ENCODE results near the gene FCMR.

FCMR gene

DNA sequence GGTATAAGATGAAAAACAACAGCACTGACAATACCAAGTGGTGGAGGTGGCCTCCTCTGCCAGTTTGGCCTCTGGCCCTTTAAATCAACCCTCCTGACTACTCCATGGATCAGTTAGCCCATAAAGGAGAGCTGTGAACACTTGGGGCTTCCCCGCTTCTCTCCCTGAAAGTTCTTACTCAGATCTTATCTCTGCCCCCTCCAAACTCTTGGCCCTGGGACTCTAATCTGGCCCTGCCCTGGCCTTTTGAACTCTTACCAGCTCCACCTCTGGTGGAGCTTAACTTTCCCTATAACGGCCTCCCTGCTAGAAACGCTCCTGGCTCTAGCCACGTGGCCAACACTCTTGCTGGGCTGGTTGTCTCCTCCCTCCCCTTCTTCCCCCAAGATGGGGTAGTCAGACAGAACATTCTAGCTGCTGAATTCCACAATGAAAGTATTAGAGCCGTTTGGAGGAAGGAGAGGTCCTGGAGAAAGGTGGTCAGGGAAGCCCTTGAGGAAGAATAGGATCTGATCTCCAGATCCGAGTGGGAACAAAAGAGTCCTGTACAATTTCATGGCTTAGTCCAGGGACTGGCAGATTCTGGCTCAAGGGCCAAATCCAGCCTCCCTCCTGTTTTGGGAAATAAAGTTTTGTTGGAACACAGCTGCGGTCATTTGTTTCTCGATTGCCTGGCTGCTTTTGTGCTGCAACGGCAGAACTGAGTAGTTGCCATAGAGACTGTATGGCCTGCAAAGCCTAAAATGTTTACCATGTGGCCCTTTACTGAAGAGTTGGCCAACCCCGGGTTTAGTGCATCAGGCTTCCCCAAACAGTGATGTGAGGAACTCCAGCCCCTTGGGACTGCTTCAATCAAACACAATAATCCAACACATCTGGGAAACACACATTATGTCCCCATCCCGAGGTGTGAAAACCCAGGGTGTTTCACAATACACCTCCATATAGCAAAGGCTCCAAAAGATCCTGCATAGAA is 34.0 kb upstream of the FCMR start:
- Mint-ChIP-seq H3K27me3 (no peaks in the 10 kb centered on the region), H3K9me3 (no peaks in the 10 kb centered on the region), H3K4me1 (ENCODE audit: low read depth) (peaks cover 19% of the 10 kb centered on the region), H3K4me3 (no peak overlapping the region), H3K27ac (no peak overlapping the region), H3K36me3 (ENCODE audit: low read depth) (no peaks in the 10 kb centered on the region)
- no peak for DNase-seq

DNA sequence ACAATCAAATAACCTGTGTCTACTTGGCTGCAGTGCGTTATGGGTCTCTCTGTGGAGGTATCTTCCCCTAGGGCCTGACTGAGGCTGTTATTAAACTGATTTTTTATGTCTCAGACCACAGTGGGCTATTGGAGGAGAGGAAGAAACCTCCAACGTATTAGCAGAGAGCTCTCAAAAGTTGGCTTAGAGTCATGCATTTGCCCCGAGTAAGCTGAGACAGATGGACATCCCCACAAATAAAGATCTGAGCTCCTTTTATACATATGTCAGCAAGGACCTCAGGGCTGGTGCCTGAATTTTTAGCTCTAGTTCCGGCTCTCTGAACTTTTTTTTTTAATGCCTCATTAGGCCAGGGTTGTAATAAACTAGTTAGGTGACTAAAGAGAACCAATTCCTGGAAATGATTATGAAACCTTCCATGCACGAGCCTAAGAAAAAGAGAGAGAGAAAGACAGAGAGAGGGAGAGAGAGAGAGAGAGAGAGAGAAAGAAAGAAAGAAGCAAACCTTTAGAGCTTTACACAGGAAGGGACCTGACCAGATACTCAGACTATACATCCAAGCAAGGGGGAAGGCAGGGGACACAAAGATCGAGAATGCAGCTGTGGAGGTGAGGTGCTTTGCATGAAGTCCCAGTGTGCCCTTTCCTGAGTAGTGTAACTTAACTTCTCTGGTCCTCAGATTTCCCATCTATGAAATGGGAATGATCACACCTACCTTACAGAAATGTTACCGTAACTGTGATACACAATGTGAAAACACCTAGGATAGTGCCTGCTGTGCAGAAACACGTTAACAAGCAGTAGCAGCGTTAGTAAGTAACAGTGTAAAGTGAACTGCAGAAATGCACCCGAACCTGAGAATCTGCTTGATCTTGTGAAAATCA is 33.0 kb upstream of the FCMR start:
- Mint-ChIP-seq H3K4me1 (ENCODE audit: low read depth) (peaks cover 19% of the 10 kb centered on the region), H3K9me3 (no peaks in the 10 kb centered on the region), H3K36me3 (ENCODE audit: low read depth) (no peaks in the 10 kb centered on the region), H3K27ac (no peak overlapping the region), H3K27me3 (no peaks in the 10 kb centered on the region), H3K4me3 (no peak overlapping the region)
- DNase-seq = no peak

- Mint-ChIP-seq H3K27me3 (no peaks in the 10 kb centered on the region), H3K4me3 (no peak overlapping the region), H3K9me3 (no peaks in the 10 kb centered on the region), H3K36me3 (ENCODE audit: low read depth) (no peaks in the 10 kb centered on the region), H3K27ac (no peak overlapping the region), H3K4me1 (ENCODE audit: low read depth) (peaks cover 19% of the 10 kb centered on the region)
- no peak for DNase-seq
Observed at GRCh38 chr1:206953626-206954025, 31.9 kb upstream of the FCMR start.

- H3K27ac Mint-ChIP-seq = no peak overlapping the region
- no peaks in the 10 kb centered on the region for H3K36me3 Mint-ChIP-seq (ENCODE audit: low read depth)
- no peaks in the 10 kb centered on the region for H3K27me3 Mint-ChIP-seq
- DNase-seq = no peak
- no peaks in the 10 kb centered on the region for H3K9me3 Mint-ChIP-seq
- no peak overlapping the region for H3K4me3 Mint-ChIP-seq
- H3K4me1 Mint-ChIP-seq (ENCODE audit: low read depth) = peaks cover 19% of the 10 kb centered on the region
Observed at GRCh38 chr1:206953126-206953525, 31.4 kb upstream of the FCMR start.

DNA sequence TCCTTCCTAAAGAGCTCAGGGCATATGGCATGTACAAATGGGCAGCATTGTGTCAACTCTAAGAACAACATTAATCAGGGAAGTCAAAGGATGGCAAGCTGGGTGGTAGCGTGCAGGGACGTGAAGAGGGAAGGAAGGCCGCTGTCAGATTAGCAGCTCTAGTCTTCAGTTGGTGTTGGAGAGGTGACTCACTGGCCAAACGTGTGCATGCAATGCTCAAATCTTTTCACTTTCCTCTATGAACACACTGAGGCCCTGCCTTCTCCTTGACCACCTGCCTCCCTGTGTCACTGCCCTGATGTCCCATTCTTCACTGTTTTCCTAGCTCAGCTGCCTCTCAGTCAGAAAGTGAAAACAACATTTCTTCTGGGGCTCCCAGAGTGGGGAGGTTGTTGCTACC is 30.4 kb upstream of the FCMR start:
- Mint-ChIP-seq H3K27me3 (no peaks in the 10 kb centered on the region), H3K4me1 (ENCODE audit: low read depth) (peaks cover 19% of the 10 kb centered on the region), H3K27ac (no peak overlapping the region), H3K4me3 (no peak overlapping the region), H3K9me3 (no peaks in the 10 kb centered on the region), H3K36me3 (ENCODE audit: low read depth) (no peaks in the 10 kb centered on the region)
- DNase-seq = no peak

- Mint-ChIP-seq H3K27me3 (no peaks in the 10 kb centered on the region), H3K27ac (no peak overlapping the region), H3K9me3 (no peaks in the 10 kb centered on the region), H3K4me3 (no peak overlapping the region), H3K36me3 (ENCODE audit: low read depth) (no peaks in the 10 kb centered on the region), H3K4me1 (ENCODE audit: low read depth) (peaks cover 19% of the 10 kb centered on the region)
- no peak for DNase-seq
Observed at GRCh38 chr1:206951318-206952100, 29.8 kb upstream of the FCMR start.

GRCh38 chr1:206949641-206950040 is 27.9 kb upstream of the FCMR start:
- H3K36me3 Mint-ChIP-seq (ENCODE audit: low read depth) = no peaks in the 10 kb centered on the region
- H3K27ac Mint-ChIP-seq = no peak overlapping the region
- H3K4me1 Mint-ChIP-seq (ENCODE audit: low read depth) = peaks cover 8% of the 10 kb centered on the region

GRCh38 chr1:206949208-206949607 is 27.5 kb upstream of the FCMR start:
- H3K9me3 Mint-ChIP-seq = no peaks in the 10 kb centered on the region
- H3K36me3 Mint-ChIP-seq (ENCODE audit: low read depth) = no peaks in the 10 kb centered on the region
- H3K4me1 Mint-ChIP-seq (ENCODE audit: low read depth) = peaks cover 3% of the 10 kb centered on the region
- H3K27me3 Mint-ChIP-seq = peaks cover 3% of the 10 kb centered on the region
- H3K4me3 Mint-ChIP-seq = no peak overlapping the region
- DNase-seq = no peak
- no peak overlapping the region for H3K27ac Mint-ChIP-seq

More at GRCh38 chr1:206949641-206950040, 27.9 kb upstream of the FCMR start:
- Mint-ChIP-seq H3K27me3 (peaks cover 3% of the 10 kb centered on the region), H3K9me3 (no peaks in the 10 kb centered on the region), H3K4me3 (no peak overlapping the region)
- no peak for DNase-seq

DNA sequence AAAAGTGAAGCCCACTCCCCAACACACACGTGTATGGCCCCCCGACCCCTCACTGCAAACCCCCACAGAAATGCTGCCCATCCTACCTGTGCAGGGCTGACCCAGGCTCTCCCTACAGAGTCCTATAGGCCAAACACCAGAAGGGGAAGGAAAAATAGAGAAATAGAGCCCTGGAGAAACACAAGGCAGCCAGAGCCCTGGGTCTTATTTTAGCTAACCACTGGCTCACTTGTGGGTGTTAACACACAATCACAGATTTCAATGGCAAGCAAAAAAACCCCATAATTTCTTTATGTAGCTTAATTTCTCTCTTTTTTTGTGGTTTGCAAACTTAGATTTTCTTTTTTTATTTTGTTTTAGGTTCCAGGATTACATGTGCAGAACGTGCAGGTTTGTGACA is 25.5 kb upstream of the FCMR start:
- no peaks in the 10 kb centered on the region for H3K9me3 Mint-ChIP-seq
- DNase-seq = no peak
- H3K27me3 Mint-ChIP-seq = peaks cover 3% of the 10 kb centered on the region
- H3K4me1 Mint-ChIP-seq (ENCODE audit: low read depth) = no peaks in the 10 kb centered on the region
- H3K4me3 Mint-ChIP-seq = no peak overlapping the region
- H3K27ac Mint-ChIP-seq = no peak overlapping the region
- H3K36me3 Mint-ChIP-seq (ENCODE audit: low read depth) = no peaks in the 10 kb centered on the region

GRCh38 chr1:206946261-206946660 is 24.5 kb upstream of the FCMR start, which contains the start of gene PIGR:
Gene PIGR (minus strand): TSS chr1:206946466. CDS start chr1:206940531, 5,935 bp downstream.
- H3K27ac Mint-ChIP-seq = no peak within 1 kb of the TSS
- peaks cover 3% of the 10 kb centered on the region for H3K27me3 Mint-ChIP-seq
- no peaks in the 10 kb centered on the region for H3K9me3 Mint-ChIP-seq
- H3K4me3 Mint-ChIP-seq = no peak within 1 kb of the TSS
- DNase-seq = no peak
- no peaks in the 10 kb centered on the region for H3K36me3 Mint-ChIP-seq (ENCODE audit: low read depth)
- H3K4me1 Mint-ChIP-seq (ENCODE audit: low read depth) = no peaks in the 10 kb centered on the region

DNA sequence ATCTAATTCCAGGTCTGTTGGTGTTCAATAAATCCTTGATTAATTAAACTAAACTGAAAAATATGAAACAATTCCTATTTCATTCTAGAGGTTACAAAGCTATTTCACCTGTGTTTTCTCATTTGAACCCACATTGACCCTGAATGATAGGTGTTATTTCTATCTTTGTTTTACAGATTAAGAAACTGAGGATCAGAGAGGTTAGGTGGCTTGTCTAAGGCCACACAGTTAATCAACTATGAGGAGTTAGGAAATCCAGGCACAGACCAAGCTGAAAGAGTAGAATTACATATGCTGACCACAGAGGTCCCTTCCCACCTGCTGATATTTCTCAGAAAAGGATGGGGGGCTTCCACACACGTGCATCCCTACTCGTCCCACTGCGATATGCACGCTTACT is 24.0 kb upstream of the FCMR start:
- H3K4me3 Mint-ChIP-seq = no peak overlapping the region
- no peaks in the 10 kb centered on the region for H3K36me3 Mint-ChIP-seq (ENCODE audit: low read depth)
- H3K9me3 Mint-ChIP-seq = no peaks in the 10 kb centered on the region
- H3K27me3 Mint-ChIP-seq = peaks cover 3% of the 10 kb centered on the region
- DNase-seq = no peak
- no peak overlapping the region for H3K27ac Mint-ChIP-seq
- H3K4me1 Mint-ChIP-seq (ENCODE audit: low read depth) = no peaks in the 10 kb centered on the region

DNA sequence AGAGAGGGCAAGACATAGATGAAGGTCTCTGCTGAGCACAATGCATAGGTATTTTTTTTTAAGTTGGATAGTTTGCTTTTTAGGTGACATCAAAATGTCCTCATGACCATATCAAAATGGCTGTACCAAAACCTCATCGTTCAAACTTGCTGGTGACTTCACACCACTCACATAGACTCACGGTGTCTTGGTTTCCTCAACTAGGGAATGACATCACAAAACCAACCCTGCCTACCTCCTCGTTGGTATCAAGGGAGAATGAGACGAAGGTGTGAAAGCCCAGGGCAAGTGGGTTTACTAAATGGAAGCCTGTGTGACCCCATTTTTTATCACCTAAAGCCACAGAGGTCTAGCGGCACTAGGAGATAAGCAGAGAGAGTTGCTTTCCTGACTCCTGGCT is 23.0 kb upstream of the FCMR start:
- no peaks in the 10 kb centered on the region for H3K9me3 Mint-ChIP-seq
- H3K36me3 Mint-ChIP-seq (ENCODE audit: low read depth) = no peaks in the 10 kb centered on the region
- no peak overlapping the region for H3K27ac Mint-ChIP-seq
- no peaks in the 10 kb centered on the region for H3K4me1 Mint-ChIP-seq (ENCODE audit: low read depth)
- peaks cover 3% of the 10 kb centered on the region for H3K27me3 Mint-ChIP-seq
- DNase-seq = no peak
- no peak overlapping the region for H3K4me3 Mint-ChIP-seq

DNA sequence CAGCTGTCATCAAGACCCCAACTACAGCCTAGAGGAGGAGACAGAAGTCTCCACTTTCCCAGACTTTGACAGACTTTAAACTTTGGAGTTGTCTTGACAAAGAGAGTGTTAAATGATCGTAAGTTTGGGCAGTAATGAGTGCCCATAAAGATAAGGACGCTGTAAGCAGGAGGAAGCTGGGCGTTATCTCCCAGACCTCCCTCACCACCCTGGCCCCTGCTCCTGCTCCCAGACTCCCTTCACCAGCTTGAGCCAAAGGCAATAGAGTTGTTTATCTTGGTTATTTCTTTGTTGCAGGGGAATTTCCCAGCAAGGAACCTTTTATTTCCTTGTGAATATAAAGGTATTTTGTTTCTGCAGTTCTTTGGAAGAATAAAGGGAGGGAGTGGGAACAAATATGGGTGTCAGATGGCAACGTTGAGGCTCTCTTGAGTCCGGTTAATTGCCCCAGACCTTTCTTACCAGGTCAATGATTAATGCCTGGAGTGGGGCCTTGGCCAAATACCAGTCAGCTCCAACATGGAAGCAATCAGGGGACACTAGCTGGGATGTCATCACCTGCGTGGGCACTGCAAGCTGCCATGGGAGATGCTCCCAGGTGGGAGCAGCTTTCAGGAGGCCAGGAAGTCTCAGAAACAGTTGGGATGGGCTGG is 20.2 kb upstream of the FCMR start:
- no peak overlapping the region for H3K4me3 Mint-ChIP-seq
- no peaks in the 10 kb centered on the region for H3K36me3 Mint-ChIP-seq (ENCODE audit: low read depth)
- H3K9me3 Mint-ChIP-seq = no peaks in the 10 kb centered on the region
- DNase-seq = no peak
- peaks cover 3% of the 10 kb centered on the region for H3K27me3 Mint-ChIP-seq
- no peaks in the 10 kb centered on the region for H3K4me1 Mint-ChIP-seq (ENCODE audit: low read depth)
- H3K27ac Mint-ChIP-seq = no peak overlapping the region

DNA sequence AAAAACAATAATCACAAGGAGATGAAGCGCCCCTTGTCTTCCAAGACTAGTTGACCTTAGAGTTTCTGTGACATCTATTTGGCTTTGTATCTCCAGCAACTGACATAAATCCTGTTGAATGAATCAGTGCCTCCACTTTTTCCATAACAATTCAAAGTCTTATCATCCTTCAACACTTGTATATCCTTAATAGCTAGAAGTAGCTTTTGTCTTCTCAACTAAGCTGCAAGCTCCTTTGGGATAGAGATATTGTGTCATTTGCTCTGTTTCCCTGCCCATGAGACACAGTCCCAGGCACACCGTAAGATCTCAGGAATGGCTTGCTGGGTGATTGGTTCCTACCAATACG is 18.8 kb upstream of the FCMR start:
- Mint-ChIP-seq H3K4me3 (no peak overlapping the region), H3K4me1 (ENCODE audit: low read depth) (no peaks in the 10 kb centered on the region), H3K36me3 (ENCODE audit: low read depth) (no peaks in the 10 kb centered on the region), H3K9me3 (no peaks in the 10 kb centered on the region), H3K27ac (no peak overlapping the region), H3K27me3 (peaks cover 3% of the 10 kb centered on the region)
- no peak for DNase-seq
